HG02763 (cell line): ENCODE data around the gene GTF2B.
"Not testable (repeated sequence)": the region's sequence is repeated elsewhere in the genome, so short reads cannot be mapped to it uniquely, and the experiment has no call there.

ENCODE experiments used
- ATAC-seq: cut with Tn5 transposase; IDR thresholded peaks from one replicate; pipeline ENCODE4 v1.9.1; 2021; ENCODE audit warnings: mild to moderate bottlenecking, moderate library complexity; ENCODE audit not compliant: unreplicated experiment

Gene GTF2B, protein sequence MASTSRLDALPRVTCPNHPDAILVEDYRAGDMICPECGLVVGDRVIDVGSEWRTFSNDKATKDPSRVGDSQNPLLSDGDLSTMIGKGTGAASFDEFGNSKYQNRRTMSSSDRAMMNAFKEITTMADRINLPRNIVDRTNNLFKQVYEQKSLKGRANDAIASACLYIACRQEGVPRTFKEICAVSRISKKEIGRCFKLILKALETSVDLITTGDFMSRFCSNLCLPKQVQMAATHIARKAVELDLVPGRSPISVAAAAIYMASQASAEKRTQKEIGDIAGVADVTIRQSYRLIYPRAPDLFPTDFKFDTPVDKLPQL

DNA sequence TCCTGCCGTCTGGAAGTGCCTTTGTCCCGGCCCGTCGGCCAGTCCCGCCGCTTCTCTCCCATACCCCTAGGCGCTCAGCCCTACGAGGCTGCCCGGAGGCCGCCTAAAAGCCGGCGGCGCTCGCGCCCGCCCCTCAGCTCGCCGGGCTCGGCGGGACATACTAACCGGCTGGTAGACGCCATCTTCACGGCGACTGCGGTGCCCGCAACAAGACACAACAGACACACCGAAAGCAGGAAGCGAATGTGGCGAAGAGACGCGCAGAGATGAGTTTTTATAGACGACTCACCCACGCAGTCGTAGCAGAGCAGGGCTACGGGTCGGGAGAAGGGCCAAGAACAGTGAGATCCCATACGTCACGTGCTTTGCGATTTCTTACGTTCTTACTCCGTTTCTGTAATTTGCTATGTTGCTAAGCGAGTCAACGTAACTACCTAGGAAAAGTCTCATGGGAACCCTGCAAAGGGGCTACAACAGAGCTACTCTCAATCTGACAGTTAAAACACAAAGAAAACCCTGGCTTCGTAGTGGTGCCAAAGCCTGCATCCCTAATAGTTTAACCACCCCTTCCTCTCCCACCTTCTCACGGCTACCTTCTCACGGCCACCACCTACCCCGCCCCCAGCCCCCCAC lies at the start of gene GTF2B:
GTF2B (minus strand) TSS at position 250 of the 633 bp plus-strand sequence; CDS start at position 182, 68 bp downstream.
- peak; percentile 93 for ATAC-seq

DNA sequence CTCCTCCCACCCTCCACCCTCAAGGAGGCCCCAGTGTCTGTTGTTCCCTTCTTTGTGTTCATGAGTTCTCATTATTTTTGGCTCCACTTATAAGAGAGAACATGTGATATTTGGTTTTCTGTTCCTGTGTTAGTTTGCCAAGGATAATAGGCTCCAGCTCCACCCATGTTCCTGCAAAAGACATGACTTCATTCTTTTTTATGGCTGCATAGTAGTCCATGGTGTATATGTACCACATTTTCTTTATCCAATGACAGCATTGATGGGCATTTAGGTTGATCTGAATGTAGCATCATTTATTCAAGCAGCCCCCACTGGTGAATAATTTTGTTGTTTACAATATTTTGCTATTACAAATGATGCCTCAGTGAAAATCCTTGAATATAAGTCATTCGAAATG lies 47.2 kb upstream of the GTF2B start:
- ATAC-seq: not testable (repeated sequence)

DNA sequence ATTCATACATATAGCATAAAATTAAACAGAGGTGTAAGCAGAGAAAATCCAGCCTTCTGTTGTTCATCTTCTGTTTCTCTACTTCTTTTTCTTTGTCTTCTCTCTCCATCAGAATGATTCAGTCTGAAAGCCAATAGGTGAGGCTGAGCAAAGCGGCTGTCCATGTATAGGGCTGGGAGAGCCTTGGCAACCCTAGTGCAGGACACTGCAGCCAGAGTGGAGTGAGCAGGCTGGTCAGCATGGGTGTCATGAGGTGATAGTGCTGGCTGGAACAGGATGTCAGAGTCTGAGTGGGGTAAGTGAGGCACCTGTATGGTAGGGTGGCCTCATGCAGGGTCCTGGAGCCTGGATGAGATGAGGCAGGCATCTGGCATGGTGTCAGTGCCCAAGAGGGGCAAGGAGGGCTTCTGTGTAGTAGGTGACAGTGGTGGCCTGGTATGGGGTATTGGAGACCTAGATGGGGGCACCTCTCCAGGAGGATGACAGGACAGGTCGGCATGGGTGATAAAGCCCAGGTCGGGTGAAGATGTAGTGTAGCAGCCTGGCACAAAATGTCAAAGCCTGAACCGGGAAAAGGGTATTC lies 45.5 kb upstream of the GTF2B start:
- no peak for ATAC-seq

DNA sequence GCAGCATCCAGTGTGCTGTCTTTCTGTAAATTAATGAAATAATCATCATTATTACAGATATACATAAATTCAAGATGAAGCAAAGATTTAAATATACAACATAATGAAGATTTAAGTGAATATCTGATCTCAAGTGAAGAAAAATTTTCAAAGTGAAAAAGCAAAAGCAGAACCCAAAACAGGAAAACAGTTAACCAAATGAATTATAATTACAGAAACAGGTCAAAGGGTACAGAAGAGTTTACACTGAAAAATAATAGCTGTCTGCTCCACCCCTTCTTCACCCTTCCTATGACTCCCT lies 44.8 kb upstream of the GTF2B start:
- no peak for ATAC-seq

DNA sequence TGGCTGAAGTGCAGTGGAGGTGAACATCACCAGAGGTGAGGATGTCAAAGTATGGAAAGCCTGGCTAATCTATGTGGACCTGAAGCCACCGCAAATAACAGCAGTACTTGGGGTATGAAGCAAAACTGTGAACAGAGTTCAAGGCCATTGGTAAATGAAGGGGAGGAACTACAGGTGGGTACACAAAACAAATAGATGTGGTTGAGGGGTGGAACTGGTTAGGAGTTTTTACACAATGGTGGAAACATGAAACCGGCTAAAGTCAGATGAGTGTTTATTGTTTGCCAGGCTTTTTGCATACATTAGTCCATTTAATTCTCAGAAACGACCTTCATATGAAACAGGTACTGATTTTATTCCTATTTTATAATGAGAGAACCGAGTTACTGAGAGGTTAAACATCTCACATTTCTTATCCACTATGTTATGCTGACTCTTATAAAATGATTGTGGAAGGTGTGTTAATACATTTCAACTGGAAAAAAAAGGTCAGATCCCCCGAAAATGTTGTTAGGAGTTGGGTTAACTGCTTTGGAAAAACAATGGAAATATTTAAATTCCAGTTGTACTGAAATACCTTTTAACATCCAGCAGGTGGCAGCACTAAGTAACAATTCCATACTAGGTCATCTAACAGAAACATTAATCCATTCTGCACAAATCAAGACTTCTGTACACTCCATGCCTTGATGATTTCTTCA lies 44.3 kb upstream of the GTF2B start:
- no peak for ATAC-seq

DNA sequence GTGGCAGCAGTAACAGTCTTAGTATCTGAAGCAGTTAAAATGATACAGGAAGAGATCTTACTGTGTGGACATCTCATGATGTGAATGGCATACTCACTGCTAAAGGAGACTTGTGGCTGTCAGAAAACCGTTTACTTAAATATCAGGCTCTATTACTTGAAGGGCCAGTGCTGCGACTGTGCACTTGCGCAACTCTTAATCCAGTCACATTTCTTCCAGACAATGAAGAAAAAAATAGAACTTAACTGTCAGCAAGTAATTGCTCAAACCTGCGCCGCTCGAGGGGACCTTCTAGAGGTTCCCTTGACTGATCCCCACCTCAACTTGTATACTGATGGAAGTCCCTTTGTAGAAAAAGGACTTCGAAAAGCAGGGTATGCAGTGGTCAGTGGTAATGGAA lies 38.8 kb upstream of the GTF2B start:
- ATAC-seq: not testable (repeated sequence)

DNA sequence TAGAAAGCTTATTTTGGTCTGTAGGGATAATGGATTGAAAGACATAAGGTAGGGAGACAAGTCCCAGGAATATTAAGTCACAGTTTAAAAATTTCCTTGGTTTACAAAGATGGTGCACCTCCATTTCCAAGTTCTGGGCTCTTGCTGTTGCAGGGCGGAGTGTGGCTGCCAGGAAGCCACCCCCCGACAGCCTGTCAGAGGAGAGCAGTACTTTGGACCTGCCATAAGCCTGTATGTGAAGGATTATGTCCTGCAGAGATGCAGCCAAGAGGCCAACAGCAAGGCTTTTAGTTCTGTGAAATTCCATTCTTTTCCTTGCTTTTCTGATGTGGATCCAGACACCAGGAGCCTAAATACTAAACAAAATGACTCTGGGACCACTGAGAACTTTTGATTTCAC lies 31.9 kb upstream of the GTF2B start:
- no peak for ATAC-seq

DNA sequence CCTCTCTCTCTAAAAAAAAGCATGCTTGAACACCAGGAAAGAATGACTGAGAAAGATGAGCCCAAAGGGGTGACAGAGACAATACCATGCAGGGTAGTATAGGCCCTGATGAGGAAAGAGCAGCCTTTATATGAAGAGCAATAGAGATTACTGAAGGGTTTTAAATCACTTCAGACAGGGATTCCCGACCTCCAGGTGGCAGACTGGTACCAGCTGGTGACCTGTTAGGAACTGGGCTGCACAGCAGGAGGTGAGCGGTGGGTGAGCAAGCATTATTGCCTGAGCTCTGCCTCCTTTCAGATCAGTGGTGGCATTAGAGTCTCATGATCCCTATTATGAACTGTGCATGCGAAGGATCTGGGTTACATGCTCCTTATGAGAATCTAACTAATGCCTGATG lies 30.8 kb upstream of the GTF2B start:
- no peak for ATAC-seq

DNA sequence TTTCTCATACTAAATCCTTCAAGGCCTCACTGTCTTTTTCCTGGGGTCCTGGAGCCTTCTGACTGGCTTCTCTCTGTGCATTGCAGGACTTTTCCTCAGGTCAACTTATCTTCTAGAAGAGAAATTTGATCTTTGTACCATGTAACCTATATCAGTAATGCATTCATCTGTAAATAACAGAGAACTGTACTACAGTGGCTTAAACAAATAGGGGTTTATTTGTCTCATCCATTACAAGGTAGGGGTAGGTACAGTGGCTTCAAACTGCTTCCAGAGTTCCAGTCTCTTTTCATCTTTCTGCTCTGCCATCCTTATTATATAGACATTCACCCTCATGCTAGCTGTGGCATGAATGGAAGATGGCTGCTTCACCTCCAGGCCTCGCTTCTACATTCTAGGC lies 29.5 kb upstream of the GTF2B start:
- ATAC-seq: no peak

DNA sequence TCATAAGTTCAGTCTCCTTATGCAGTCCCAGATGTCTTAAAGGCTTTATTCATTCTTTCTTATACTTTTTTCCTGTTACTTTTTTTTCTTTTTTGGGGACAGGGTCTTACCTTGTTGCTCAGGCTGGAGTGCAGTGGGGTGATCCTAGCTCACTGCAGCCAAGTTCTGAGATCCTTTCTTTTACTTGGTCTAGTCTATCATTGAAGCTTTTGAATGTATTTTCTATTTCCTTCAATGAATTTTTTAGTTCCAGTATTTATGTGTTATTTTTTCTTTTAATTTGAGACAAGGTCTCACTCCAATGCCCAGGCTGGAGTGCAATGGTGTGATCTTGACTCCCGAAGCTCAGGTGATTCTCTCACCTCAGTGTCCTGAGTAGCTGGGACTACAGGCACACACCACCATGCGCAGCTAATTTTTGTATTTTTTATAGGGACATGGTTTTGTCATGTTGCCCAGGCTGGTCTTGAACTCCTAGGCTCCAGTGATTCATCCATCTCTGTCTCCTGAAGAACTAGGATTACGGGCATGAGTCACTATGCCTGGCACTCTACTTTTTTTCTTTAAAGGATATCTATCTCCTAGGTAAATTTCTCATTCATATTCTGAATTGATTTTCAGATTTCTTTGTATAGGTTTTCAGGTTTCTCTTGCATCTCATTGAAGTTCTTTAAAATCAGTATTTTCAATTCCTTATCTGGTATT lies 26.1 kb upstream of the GTF2B start:
- no peak for ATAC-seq

DNA sequence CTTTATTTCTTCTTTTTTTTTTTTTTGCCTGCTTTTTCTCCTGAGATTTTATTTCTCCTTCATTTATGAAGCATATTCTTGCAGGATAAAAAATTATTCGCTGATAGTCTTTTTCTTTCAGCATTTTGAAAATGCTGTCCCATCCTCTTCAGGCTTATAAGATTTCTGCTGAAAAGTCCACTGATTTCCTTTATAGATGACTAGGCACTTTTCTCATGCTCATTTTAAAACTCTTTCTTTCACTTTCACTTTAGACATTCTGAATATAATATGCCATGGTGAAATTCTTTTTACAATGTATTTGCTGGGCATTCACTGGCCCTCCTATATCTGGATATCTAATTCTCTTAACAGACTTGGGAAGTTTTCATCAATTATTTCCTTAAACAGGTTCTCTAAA lies 25.5 kb upstream of the GTF2B start:
- no peak for ATAC-seq

DNA sequence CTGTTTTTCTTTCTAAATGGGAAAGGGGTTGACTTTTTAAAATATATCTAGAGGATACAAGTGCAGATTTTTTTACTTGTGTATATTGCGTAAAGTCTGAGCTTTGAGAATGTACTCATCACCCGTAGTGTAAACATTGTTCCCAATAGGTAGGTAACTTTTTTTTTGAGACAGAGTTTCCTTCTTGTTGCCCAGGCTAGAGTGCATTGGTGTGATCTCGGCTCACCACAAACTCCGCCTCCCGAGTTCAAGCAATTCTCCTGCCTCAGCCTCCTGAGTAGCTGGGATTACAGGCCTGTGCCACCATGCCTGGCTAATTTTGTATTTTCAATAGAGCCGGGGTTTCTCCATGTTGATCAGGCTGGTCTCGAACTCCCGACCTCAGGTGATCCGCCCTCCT lies 20.4 kb upstream of the GTF2B start:
- not testable (repeated sequence) for ATAC-seq

DNA sequence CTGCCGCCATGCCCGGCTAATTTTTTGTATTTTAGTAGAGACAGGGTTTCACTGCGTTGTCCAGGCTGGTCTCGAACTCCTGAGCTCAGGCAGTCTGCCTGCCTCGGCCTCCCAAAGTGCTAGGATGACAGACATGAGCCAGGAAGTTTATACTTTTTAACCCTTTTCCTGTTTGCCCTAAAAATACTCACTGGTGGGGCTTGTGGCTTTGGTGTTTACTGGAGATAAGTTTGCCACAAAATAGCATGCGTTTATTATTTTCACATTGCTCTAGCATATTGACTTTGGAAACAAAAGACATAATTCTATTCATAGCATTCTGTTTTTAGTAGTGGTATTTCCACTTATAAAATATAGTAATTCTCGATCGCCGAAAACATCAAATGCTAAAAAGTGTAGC lies 19.8 kb upstream of the GTF2B start:
- no peak for ATAC-seq

DNA sequence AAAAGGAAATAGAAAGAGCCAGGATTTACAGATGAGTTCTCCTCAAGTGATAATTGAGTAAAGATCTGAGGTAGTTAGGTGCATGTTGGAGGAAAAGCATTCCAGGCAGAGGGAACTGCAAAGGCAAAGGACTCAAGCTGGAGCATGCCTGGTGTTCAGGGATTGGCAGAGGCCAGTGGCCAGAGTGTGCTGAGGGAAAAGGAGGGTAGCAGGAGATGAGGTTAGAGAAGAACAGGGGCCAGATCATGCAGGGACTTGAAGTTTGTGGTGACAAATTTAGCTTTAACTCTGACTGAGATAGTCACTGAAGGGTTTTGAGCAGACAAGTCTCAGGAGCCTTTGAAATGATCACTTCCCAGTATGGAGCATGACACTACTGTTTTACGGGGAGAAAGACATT lies 19.0 kb upstream of the GTF2B start:
- ATAC-seq: no peak

DNA sequence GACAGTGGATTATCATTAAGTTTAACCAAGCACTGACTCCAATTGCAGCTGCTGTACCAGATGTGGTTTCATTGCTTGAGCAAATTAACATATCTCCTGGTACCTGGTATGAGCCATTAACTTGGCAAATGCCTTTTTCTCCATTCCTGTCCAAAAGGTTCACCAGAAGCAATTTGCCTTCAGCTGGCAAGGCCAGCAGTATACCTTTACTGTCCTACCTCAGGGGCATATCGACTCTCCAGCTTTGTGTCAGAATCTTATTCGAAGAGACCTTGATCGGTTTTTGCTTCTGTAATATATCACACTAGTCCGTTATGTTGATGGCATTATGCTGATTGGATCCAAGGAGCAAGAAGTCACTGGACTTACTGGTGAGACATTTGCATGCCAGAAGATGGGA lies 9.5 kb upstream of the GTF2B start:
- ATAC-seq: no peak

DNA sequence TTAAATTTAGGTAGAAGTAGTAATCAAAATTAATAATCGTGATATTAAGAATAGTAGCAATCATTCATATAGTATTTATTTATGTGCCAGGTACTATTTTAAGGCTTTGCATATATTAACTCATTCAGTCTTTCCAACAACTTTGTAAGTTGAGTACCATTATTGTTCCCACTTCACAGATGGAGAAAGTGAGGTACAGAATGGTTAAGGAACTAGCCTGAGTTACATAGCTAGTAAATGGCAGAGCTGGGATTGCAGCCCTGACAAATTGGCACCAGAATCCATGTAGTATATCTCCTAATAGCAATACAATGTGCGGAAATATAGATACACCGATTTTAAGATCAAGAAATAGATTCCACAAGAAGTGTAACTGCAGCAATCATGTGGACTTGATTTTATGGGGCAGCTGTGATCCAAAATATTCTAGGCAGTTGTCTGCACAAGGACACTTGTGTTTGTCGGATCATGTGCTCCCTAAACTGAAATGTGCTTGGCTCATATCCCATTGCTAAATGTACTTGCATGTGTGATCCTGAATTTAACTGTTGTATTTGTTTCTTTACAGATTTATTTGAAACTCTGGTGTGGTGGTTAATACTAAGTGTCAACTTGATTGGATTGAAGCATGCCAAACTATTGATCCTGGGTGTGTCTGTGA lies 5.8 kb upstream of the GTF2B start:
- ATAC-seq: no peak

DNA sequence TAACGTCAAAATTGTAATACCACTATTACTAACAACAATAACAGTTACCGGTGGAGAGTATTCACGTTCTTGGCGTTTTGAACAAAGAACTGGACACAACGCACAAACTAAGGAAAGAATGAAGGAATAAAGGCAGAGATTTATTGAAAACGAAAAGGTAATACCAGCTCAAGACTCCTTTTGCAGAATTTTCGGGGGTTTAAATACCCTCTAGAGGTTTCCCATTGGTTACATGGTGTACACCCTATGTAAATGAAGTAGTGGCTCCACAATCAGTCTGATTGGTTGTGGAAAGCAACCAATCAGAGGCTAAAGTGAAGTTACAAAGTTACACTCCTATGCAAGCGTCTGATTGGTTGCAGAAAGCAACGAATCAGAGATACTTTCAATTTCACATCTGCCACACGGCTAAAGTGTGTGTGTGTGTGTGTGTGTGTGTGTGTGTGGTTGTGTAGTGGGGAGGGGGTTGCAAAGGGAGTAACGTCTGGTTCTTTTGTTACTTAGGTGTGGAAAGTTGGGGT lies 1.1 kb upstream of the GTF2B start:
- no peak for ATAC-seq

DNA sequence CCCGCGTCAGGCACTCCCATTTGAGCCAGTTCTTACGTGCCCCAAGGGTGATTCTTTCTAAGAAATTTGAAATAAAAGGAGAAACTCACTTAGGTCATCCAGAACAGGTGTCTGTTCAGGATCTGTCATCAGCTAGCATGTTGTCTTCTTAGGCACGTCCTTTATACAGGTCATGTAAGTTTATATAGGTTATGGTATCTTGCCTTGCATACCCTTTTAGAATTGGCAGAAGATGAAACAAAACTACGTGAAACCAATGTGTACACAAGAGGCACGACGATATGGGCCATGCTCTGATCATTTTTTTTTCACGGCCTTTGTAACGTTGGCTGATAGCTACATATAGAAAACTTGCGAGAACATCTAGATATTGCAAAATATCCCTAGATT lies 579 bp upstream of the GTF2B start:
- no peak for ATAC-seq

DNA sequence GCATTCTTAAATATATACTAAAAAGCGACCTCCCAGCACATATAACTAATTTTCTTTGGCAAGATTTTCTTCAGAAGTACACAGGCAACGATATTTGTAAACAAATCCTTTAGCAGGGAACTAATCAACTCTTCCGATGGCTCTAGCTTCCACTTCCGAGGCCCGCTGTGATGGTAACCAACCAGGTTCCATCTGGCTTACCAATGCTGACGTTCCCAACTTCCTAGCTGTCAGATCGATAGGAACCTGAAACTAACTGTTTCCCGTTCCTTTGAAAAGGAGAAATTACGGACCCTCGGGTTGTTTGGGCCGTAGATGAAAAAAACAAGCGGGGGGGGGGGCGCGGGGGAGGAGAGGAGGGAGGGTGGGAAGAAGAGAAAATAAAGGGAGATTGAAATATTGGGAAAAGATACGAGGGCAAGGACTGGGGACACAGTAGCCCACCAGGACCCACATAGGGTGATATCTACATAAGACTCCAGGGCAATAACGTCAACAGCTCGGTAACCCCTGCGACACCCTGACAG lies 513 bp downstream of the GTF2B start:
- ATAC-seq: no peak

DNA sequence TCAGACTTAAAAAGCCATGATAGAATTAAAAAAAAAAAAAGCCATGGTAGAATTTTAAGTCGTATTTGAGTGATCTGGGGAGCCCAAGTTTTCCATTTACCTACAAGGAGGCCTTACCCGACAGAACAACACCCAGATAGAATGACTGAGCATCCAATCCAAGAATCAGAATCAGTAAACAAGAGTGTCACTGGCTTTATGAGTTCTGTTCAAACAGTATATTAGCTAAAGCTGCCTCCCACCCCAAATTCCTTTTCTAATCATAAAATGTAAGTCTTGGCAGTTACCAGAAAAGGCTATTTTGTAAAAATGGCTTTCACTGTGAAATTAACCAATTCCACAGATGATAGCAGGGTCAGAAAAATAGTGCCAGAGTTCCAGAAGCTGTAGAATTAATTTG lies 1.2 kb downstream of the GTF2B start:
- no peak for ATAC-seq
